ENCODE results near the gene TGDS.
A peak's percentile ranks its signal among the peaks of the same experiment; 100 is the strongest.

Gene TGDS

GRCh38 chr13:94617389-94618000 is 21.5 kb upstream of the TGDS start:
- no peak overlapping the region for H3K9ac ChIP-seq (ENCODE audit: low read depth, low read length)
- H3K27ac ChIP-seq (ENCODE audit: low read length) = no peak overlapping the region
- H3K27me3 ChIP-seq (ENCODE audit: insufficient read depth, low read length) = no peaks in the 10 kb centered on the region
- H3K9me3 ChIP-seq (ENCODE audit: insufficient read depth, low read depth, low read length) = no peaks in the 10 kb centered on the region
- no peaks in the 10 kb centered on the region for H3K4me1 ChIP-seq (ENCODE audit: insufficient read depth, low read length)
- no peak overlapping the region for H3K4me3 ChIP-seq (ENCODE audit: low read length)
- peaks cover 25% of the 10 kb centered on the region for H3K36me3 ChIP-seq (ENCODE audit: insufficient read depth, low read depth, low read length)

- Histone ChIP-seq H3K27me3 (ENCODE audit: insufficient read depth, low read length) (no peaks in the 10 kb centered on the region), H3K9me3 (ENCODE audit: insufficient read depth, low read depth, low read length) (no peaks in the 10 kb centered on the region), H3K27ac (ENCODE audit: low read length) (no peak overlapping the region), H3K4me1 (ENCODE audit: insufficient read depth, low read length) (no peaks in the 10 kb centered on the region), H3K9ac (ENCODE audit: low read depth, low read length) (no peak overlapping the region), H3K4me3 (ENCODE audit: low read length) (no peak overlapping the region), H3K36me3 (ENCODE audit: insufficient read depth, low read depth, low read length) (peaks cover 42% of the 10 kb centered on the region)
Observed at GRCh38 chr13:94613051-94613450, 17.1 kb upstream of the TGDS start.

- Histone ChIP-seq H3K27ac (ENCODE audit: low read length) (no peak overlapping the region), H3K27me3 (ENCODE audit: insufficient read depth, low read length) (no peaks in the 10 kb centered on the region), H3K9ac (ENCODE audit: low read depth, low read length) (no peak overlapping the region), H3K9me3 (ENCODE audit: insufficient read depth, low read depth, low read length) (no peaks in the 10 kb centered on the region), H3K4me1 (ENCODE audit: insufficient read depth, low read length) (no peaks in the 10 kb centered on the region), H3K36me3 (ENCODE audit: insufficient read depth, low read depth, low read length) (peaks cover 52% of the 10 kb centered on the region), H3K4me3 (ENCODE audit: low read length) (no peak overlapping the region)
Observed at GRCh38 chr13:94612050-94612449, 16.1 kb upstream of the TGDS start.

- Histone ChIP-seq H3K4me1 (ENCODE audit: insufficient read depth, low read length) (no peaks in the 10 kb centered on the region), H3K36me3 (ENCODE audit: insufficient read depth, low read depth, low read length) (peaks cover 66% of the 10 kb centered on the region), H3K9me3 (ENCODE audit: insufficient read depth, low read depth, low read length) (no peaks in the 10 kb centered on the region)
Observed at GRCh38 chr13:94610475-94610874, 14.5 kb upstream of the TGDS start.

GRCh38 chr13:94609196-94609595 is 13.2 kb upstream of the TGDS start:
- no peak overlapping the region for H3K9ac ChIP-seq (ENCODE audit: low read depth, low read length)
- H3K4me3 ChIP-seq (ENCODE audit: low read length) = no peak overlapping the region
- peaks cover 61% of the 10 kb centered on the region for H3K36me3 ChIP-seq (ENCODE audit: insufficient read depth, low read depth, low read length)
- H3K27ac ChIP-seq (ENCODE audit: low read length) = no peak overlapping the region
- H3K4me1 ChIP-seq (ENCODE audit: insufficient read depth, low read length) = no peaks in the 10 kb centered on the region
- no peaks in the 10 kb centered on the region for H3K27me3 ChIP-seq (ENCODE audit: insufficient read depth, low read length)
- H3K9me3 ChIP-seq (ENCODE audit: insufficient read depth, low read depth, low read length) = no peaks in the 10 kb centered on the region

More at GRCh38 chr13:94610475-94610874, 14.5 kb upstream of the TGDS start:
- H3K9ac ChIP-seq (ENCODE audit: low read depth, low read length) = no peak overlapping the region
- H3K27ac ChIP-seq (ENCODE audit: low read length) = no peak overlapping the region
- no peaks in the 10 kb centered on the region for H3K27me3 ChIP-seq (ENCODE audit: insufficient read depth, low read length)
- H3K4me3 ChIP-seq (ENCODE audit: low read length) = no peak overlapping the region

GRCh38 chr13:94608586-94608985 is 12.6 kb upstream of the TGDS start:
- no peaks in the 10 kb centered on the region for H3K4me1 ChIP-seq (ENCODE audit: insufficient read depth, low read length)
- no peak overlapping the region for H3K4me3 ChIP-seq (ENCODE audit: low read length)
- no peaks in the 10 kb centered on the region for H3K27me3 ChIP-seq (ENCODE audit: insufficient read depth, low read length)
- H3K36me3 ChIP-seq (ENCODE audit: insufficient read depth, low read depth, low read length) = peaks cover 57% of the 10 kb centered on the region
- H3K27ac ChIP-seq (ENCODE audit: low read length) = no peak overlapping the region
- H3K9me3 ChIP-seq (ENCODE audit: insufficient read depth, low read depth, low read length) = no peaks in the 10 kb centered on the region
- H3K9ac ChIP-seq (ENCODE audit: low read depth, low read length) = no peak overlapping the region

- Histone ChIP-seq H3K9me3 (ENCODE audit: insufficient read depth, low read depth, low read length) (no peaks in the 10 kb centered on the region), H3K4me1 (ENCODE audit: insufficient read depth, low read length) (no peaks in the 10 kb centered on the region; the same call in 1 of the 2 replicates), H3K9ac (ENCODE audit: low read depth, low read length) (no peak overlapping the region), H3K27me3 (ENCODE audit: insufficient read depth, low read length) (no peaks in the 10 kb centered on the region), H3K27ac (ENCODE audit: low read length) (no peak overlapping the region), H3K36me3 (ENCODE audit: insufficient read depth, low read depth, low read length) (peaks cover 55% of the 10 kb centered on the region), H3K4me3 (ENCODE audit: low read length) (no peak overlapping the region)
Observed at GRCh38 chr13:94607939-94608338, 12.0 kb upstream of the TGDS start.

GRCh38 chr13:94607056-94607455 is 11.1 kb upstream of the TGDS start:
- no peaks in the 10 kb centered on the region for H3K27me3 ChIP-seq (ENCODE audit: insufficient read depth, low read length)
- H3K9ac ChIP-seq (ENCODE audit: low read depth, low read length) = no peak overlapping the region
- no peaks in the 10 kb centered on the region for H3K9me3 ChIP-seq (ENCODE audit: insufficient read depth, low read depth, low read length)
- no peak overlapping the region for H3K4me3 ChIP-seq (ENCODE audit: low read length)
- peaks cover 5% of the 10 kb centered on the region; the same call in 1 of the 2 replicates for H3K4me1 ChIP-seq (ENCODE audit: insufficient read depth, low read length)
- H3K27ac ChIP-seq (ENCODE audit: low read length) = no peak overlapping the region
- peaks cover 47% of the 10 kb centered on the region for H3K36me3 ChIP-seq (ENCODE audit: insufficient read depth, low read depth, low read length)

- Histone ChIP-seq H3K27me3 (ENCODE audit: insufficient read depth, low read length) (peaks cover 13% of the 10 kb centered on the region), H3K9ac (ENCODE audit: low read depth, low read length) (peak overlapping the region; percentile 87), H3K27ac (ENCODE audit: low read length) (no peak overlapping the region), H3K36me3 (ENCODE audit: insufficient read depth, low read depth, low read length) (peaks cover 23% of the 10 kb centered on the region), H3K4me3 (ENCODE audit: low read length) (peak overlapping the region; percentile 93), H3K9me3 (ENCODE audit: insufficient read depth, low read depth, low read length) (peaks cover 5% of the 10 kb centered on the region; the same call in 1 of the 2 replicates), H3K4me1 (ENCODE audit: insufficient read depth, low read length) (peaks cover 5% of the 10 kb centered on the region; the same call in 1 of the 2 replicates)
Observed at GRCh38 chr13:94602467-94602866, 6.5 kb upstream of the TGDS start.

- peaks cover 13% of the 10 kb centered on the region for H3K27me3 ChIP-seq (ENCODE audit: insufficient read depth, low read length)
- H3K36me3 ChIP-seq (ENCODE audit: insufficient read depth, low read depth, low read length) = peaks cover 15% of the 10 kb centered on the region
- peaks cover 5% of the 10 kb centered on the region; the same call in 1 of the 2 replicates for H3K9me3 ChIP-seq (ENCODE audit: insufficient read depth, low read depth, low read length)
- peak within 1 kb of the TSS; percentile 87 for H3K9ac ChIP-seq (ENCODE audit: low read depth, low read length)
- H3K27ac ChIP-seq (ENCODE audit: low read length) = no peak within 1 kb of the TSS
- H3K4me1 ChIP-seq (ENCODE audit: insufficient read depth, low read length) = peaks cover 5% of the 10 kb centered on the region; the same call in 1 of the 2 replicates
- H3K4me3 ChIP-seq (ENCODE audit: low read length) = peak within 1 kb of the TSS; percentile 93
Observed at GRCh38 chr13:94601446-94602431, 5.8 kb upstream of the TGDS start, which contains the start of gene GPR180. GPR180 (plus strand) TSS chr13:94601857; CDS start chr13:94601928, 71 bp downstream.

GRCh38 chr13:94599877-94600276 is 3.9 kb upstream of the TGDS start:
- Histone ChIP-seq H3K27ac (ENCODE audit: low read length) (no peak overlapping the region), H3K36me3 (ENCODE audit: insufficient read depth, low read depth, low read length) (no peaks in the 10 kb centered on the region), H3K4me1 (ENCODE audit: insufficient read depth, low read length) (peaks cover 9% of the 10 kb centered on the region; the same call in 1 of the 2 replicates), H3K4me3 (ENCODE audit: low read length) (no peak overlapping the region), H3K9me3 (ENCODE audit: insufficient read depth, low read depth, low read length) (peaks cover 5% of the 10 kb centered on the region; the same call in 1 of the 2 replicates), H3K27me3 (ENCODE audit: insufficient read depth, low read length) (peaks cover 13% of the 10 kb centered on the region), H3K9ac (ENCODE audit: low read depth, low read length) (no peak overlapping the region)
